ENCODE results near the gene TMEM263.
A peak's percentile ranks its signal among the peaks of the same experiment; 100 is the strongest.

Gene TMEM263

GRCh38 chr12:106955377-106956047 is at the start of gene TMEM263:
Gene TMEM263, plus strand, starts transcription at chr12:106955907. Its CDS starts 11,210 bp downstream, at chr12:106967117.
- no peak for TF ChIP-seq EZH2phosphoT487 (IDR thresholded peaks at IDR 0.05; ENCODE audit: borderline replicate concordance)
- no peak for TF ChIP-seq CTCF (conservative IDR thresholded peaks at IDR 0.05; ENCODE audit: low read length)
- peak within 1 kb of the TSS; percentile 95 for H3K9ac ChIP-seq (ENCODE audit: low read depth, low read length, poor library complexity, severe bottlenecking)
- peak within 1 kb of the TSS; percentile 98 for H3K4me2 ChIP-seq (ENCODE audit: low read depth, low read length, poor library complexity, severe bottlenecking)
- no peaks in the 10 kb centered on the region for H3K9me3 ChIP-seq (ENCODE audit: insufficient read depth, low read depth, low read length)
- H4K20me1 ChIP-seq (ENCODE audit: insufficient read depth, low read length, poor library complexity, severe bottlenecking): peaks cover 32% of the 10 kb centered on the region
- peak within 1 kb of the TSS; percentile 81 for H3K4me3 ChIP-seq (ENCODE audit: low read length, poor library complexity, severe bottlenecking)
- no peaks in the 10 kb centered on the region for H3K27me3 ChIP-seq (ENCODE audit: insufficient read depth, low read length, poor library complexity, severe bottlenecking)
- peak within 1 kb of the TSS; percentile 81 for H2AFZ ChIP-seq (ENCODE audit: low read length)
- H3K9me2 ChIP-seq (replicated peaks; ENCODE audit: low read depth, low read length): no peaks in the 10 kb centered on the region
- H3K36me3 ChIP-seq (ENCODE audit: insufficient read depth, low read length): no peaks in the 10 kb centered on the region
- no peaks in the 10 kb centered on the region for H3F3A ChIP-seq (ENCODE audit: low read depth)
- H3K79me2 ChIP-seq (ENCODE audit: insufficient read depth, low read length): peaks cover 66% of the 10 kb centered on the region
- H3K4me1 ChIP-seq (ENCODE audit: insufficient read depth, low read length, poor library complexity, severe bottlenecking): peaks cover 40% of the 10 kb centered on the region

GRCh38 chr12:106906715-106907114 is 49.0 kb upstream of the TMEM263 start:
- Histone ChIP-seq H3K9me2 (replicated peaks; ENCODE audit: low read depth, low read length) (no peaks in the 10 kb centered on the region), H3K36me3 (ENCODE audit: insufficient read depth, low read length) (no peaks in the 10 kb centered on the region), H3K27me3 (ENCODE audit: insufficient read depth, low read length, poor library complexity, severe bottlenecking) (peaks cover 65% of the 10 kb centered on the region), H3K9ac (ENCODE audit: low read depth, low read length, poor library complexity, severe bottlenecking) (no peak overlapping the region), H3K79me2 (ENCODE audit: insufficient read depth, low read length) (no peaks in the 10 kb centered on the region), H4K20me1 (ENCODE audit: insufficient read depth, low read length, poor library complexity, severe bottlenecking) (no peaks in the 10 kb centered on the region), H3K9me3 (ENCODE audit: insufficient read depth, low read depth, low read length) (no peaks in the 10 kb centered on the region), H3K4me1 (ENCODE audit: insufficient read depth, low read length, poor library complexity, severe bottlenecking) (no peaks in the 10 kb centered on the region), H3K4me3 (ENCODE audit: low read length, poor library complexity, severe bottlenecking) (no peak overlapping the region), H3K4me2 (ENCODE audit: low read depth, low read length, poor library complexity, severe bottlenecking) (no peak overlapping the region), H2AFZ (ENCODE audit: low read length) (no peak overlapping the region), H3F3A (ENCODE audit: low read depth) (no peaks in the 10 kb centered on the region)
- no peak for TF ChIP-seq CTCF (conservative IDR thresholded peaks at IDR 0.05; ENCODE audit: low read length)
- TF ChIP-seq EZH2phosphoT487 (IDR thresholded peaks at IDR 0.05; ENCODE audit: borderline replicate concordance): no peak

GRCh38 chr12:106907411-106907810 is 48.3 kb upstream of the TMEM263 start:
- H3K9ac ChIP-seq (ENCODE audit: low read depth, low read length, poor library complexity, severe bottlenecking): no peak overlapping the region
- H3K9me3 ChIP-seq (ENCODE audit: insufficient read depth, low read depth, low read length): no peaks in the 10 kb centered on the region
- H3K79me2 ChIP-seq (ENCODE audit: insufficient read depth, low read length): no peaks in the 10 kb centered on the region
- no peaks in the 10 kb centered on the region for H3F3A ChIP-seq (ENCODE audit: low read depth)
- H3K9me2 ChIP-seq (replicated peaks; ENCODE audit: low read depth, low read length): no peaks in the 10 kb centered on the region
- H3K36me3 ChIP-seq (ENCODE audit: insufficient read depth, low read length): no peaks in the 10 kb centered on the region
- H3K4me3 ChIP-seq (ENCODE audit: low read length, poor library complexity, severe bottlenecking): no peak overlapping the region
- H3K4me2 ChIP-seq (ENCODE audit: low read depth, low read length, poor library complexity, severe bottlenecking): no peak overlapping the region
- TF ChIP-seq EZH2phosphoT487 (IDR thresholded peaks at IDR 0.05; ENCODE audit: borderline replicate concordance) (no peak), CTCF (conservative IDR thresholded peaks at IDR 0.05; ENCODE audit: low read length) (peak; percentile 24)
- H2AFZ ChIP-seq (ENCODE audit: low read length): no peak overlapping the region
- no peaks in the 10 kb centered on the region for H3K4me1 ChIP-seq (ENCODE audit: insufficient read depth, low read length, poor library complexity, severe bottlenecking)
- peaks cover 65% of the 10 kb centered on the region for H3K27me3 ChIP-seq (ENCODE audit: insufficient read depth, low read length, poor library complexity, severe bottlenecking)
- no peaks in the 10 kb centered on the region for H4K20me1 ChIP-seq (ENCODE audit: insufficient read depth, low read length, poor library complexity, severe bottlenecking)
